HG03095 (cell line): ENCODE measurements around the gene RBM38.

Experiments used
- ATAC-seq: cut with Tn5 transposase; IDR thresholded peaks from one replicate; pipeline ENCODE4 v1.9.1; 2021; ENCODE audit warnings: moderate library complexity; ENCODE audit not compliant: unreplicated experiment

Gene RBM38

DNA sequence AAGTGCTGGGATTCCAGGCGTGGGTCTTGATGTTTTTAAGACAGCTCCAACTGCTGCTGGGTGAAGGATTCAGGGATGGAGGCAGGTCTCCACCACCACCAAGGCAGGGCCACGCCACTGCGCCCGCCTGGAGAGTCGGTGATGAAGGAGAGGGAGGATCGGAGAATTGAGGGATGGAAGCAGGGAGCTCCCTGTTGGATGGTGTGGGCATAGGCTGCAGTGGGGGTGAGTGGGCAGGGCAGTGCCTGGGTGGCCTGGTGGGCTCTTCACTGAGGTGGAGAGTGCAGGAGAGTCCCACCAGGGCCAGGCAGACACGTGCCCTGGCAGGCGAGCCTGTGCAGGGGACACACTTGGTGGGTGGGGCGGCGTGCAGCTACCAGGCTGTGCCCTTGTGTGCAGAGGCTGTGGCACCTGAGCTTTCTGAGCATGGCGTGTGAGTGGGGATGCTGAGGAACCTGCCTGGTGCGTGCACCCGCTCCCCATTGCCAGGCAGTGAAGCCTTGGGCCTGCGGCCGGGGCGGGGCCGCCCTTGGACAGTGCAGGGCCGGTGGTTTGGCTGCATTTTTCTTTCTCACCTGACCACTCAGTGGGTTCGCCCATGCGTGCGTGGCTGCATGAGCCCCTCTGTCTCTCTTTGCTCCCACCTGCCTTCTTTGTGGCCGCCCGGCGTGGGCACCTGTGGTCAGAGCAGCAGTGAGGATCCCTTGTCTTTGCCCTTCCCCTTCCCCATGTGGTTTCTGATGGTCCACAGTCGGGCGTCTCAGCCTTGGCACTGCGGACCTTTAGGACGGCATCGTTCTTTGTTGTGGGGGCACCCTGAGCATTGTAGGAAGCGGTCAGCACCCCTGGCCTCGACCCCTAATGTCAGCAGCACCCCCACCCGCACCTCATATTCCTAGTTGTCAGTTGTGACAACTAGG, 11.3 kb downstream of the RBM38 start:
- ATAC-seq, result no peak

DNA sequence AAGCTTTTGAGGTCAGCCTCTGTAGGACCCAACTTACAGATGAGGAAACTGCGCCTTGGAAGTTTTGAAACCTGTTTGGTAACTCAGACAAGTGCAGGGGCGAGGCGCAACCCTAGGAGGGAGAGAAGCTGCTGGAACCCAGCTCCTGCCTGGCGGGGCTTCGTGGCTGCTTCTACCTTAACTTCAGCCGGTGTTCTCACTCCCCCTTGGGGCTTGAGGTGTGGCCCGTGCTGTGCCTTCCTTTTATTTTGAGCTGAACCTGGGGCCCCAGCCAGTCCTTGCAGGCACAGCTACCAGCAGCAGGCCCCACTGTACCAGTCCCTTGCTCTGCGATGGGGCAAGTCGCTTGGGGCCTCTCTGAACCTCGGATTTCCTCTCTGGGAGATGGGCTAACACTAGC, 12.0 kb downstream of the RBM38 start:
- ATAC-seq, result no peak

DNA sequence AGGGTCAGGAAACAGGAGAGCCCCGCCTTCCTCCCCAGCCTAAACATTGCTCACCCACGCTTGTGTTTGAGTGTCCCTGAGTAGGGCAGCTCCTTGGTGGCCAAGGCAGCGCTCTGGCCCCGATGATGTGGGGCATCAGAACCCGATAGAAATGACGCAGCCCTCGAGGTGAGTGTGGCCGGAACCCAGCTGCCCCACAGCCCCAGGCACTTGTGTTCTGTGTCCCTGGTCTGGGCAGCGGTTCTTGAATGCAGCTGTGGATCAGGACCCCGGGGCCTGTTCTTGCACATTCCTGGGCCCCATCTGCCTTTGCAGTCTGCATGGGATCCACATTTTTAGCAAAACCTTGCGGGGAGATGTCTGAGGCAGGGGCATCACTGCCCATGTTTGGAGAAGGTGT, 12.8 kb downstream of the RBM38 start:
- ATAC-seq, result no peak

GRCh38 chr20:57404419-57405072, 13.3 kb downstream of the RBM38 start:
- no peak for ATAC-seq

- ATAC-seq, result no peak
Measured at GRCh38 chr20:57405236-57406016, 14.2 kb downstream of the RBM38 start.

DNA sequence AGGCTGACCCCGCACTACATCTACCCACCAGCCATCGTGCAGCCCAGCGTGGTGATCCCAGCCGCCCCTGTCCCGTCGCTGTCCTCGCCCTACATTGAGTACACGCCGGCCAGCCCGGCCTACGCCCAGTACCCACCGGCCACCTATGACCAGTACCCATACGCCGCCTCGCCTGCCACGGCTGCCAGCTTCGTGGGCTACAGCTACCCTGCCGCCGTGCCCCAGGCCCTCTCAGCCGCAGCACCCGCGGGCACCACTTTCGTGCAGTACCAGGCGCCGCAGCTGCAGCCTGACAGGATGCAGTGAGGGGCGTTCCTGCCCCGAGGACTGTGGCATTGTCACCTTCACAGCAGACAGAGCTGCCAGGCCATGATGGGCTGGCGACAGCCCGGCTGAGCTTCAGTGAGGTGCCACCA, 16.4 kb downstream of the RBM38 start:
- no peak for ATAC-seq

- ATAC-seq, result no peak
Measured at GRCh38 chr20:57408131-57408530, 16.9 kb downstream of the RBM38 start.

DNA sequence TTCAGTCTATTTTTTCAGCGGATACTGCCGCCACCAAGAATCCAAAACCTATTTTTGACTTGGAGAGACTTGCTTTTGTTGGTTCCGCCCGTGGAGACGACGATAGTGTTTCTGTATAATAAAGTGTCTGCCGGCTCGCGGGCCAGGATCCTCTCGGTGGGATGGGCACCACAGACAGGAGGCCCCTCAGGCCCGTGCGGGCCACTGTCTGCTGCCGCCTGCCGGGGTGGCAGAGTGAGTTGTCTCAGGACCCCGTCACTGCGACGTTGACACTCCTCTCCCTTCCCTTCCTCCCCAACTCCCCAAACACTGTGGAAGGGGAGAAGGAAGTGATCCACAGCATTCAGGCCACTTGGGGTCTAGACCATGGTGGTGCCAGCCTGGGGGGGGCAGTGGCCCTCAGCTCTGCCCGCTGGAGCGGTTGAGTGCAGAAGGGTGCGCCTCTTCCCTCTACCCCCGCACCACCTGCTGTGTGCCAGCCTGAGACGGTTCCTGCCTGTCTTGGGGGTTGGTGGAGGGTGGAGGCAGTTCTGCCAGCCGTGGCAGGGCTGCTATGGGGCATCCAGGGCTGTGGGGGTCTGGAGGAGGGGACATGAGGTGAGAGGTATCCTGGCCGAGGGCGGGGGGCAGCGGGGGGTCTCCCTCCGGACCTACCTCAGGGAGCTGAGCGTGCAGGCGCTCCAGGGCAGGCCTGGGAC, 17.5 kb downstream of the RBM38 start:
- ATAC-seq, result no peak

- ATAC-seq, result no peak
Measured at GRCh38 chr20:57409316-57409671, 18.1 kb downstream of the RBM38 start.

DNA sequence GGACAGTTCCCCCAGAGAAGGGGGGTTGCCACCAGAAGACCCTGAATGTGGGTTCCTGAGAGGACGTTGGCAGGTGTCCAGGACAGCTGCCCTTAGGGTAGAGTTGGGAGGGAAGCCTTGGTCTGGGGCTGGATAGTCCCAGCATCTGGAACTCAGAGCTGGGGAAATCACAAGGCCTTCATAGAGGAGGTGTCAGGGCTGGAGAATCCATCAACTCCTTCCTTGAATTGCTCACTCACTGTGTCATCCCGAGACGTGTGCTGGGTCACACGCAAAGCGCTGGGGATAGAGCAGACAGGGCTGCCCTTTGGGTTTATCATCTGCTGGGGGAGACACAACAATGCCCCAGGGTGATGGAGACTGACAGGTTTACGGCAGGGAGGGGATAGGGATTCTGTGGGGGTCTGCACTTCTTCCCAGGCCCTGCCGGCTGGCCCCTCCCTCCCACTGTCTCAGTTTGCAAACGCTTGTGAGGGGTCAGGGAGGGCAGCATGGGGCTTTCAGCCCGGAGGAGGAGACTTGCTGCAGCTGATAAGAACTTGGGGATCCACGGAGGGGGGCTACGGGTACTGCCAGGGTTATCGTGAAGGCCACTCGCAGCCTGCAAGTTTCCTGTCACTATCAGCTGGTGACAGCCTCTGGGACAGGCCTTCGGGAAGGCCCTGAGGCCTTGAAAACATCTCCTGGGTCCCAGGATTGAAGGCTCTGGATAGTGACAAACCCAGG, 18.6 kb downstream of the RBM38 start:
- no peak for ATAC-seq

- ATAC-seq, result no peak
Measured at GRCh38 chr20:57410398-57410920, 19.3 kb downstream of the RBM38 start.

DNA sequence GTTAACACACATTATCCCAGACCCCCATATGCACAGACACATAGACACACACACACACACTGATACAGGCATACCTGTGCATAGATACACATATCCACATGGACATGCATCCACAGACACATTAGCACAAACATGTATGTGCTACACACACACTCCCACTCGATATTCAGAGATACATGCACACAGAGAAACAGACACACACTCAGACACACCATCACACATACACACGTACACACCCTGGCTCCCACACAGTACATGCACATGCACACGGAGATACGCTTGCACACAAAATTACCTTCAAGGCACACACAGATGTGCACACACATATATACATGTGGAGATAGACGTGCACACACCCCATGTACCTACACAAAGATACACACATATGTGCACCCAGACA, 19.7 kb downstream of the RBM38 start:
- ATAC-seq, result no peak

GRCh38 chr20:57411406-57412283, 20.4 kb downstream of the RBM38 start:
- ATAC-seq, result no peak

GRCh38 chr20:57412347-57413029, 21.3 kb downstream of the RBM38 start:
- ATAC-seq, result no peak

- no peak for ATAC-seq
Measured at GRCh38 chr20:57413986-57414385, 22.8 kb downstream of the RBM38 start.

- ATAC-seq, result no peak
Measured at GRCh38 chr20:57414867-57415592, 23.8 kb downstream of the RBM38 start.

GRCh38 chr20:57415771-57416170, 24.6 kb downstream of the RBM38 start:
- no peak for ATAC-seq
